Stimulated activated CD4-positive, alpha-beta T cell treated with anti-CD3 and anti-CD28 coated beads, Interleukin-2, amount 100 ng/mL, for 24 hours (primary cell): ENCODE data around the gene FSTL4.
"Not testable (repeated sequence)": the region's sequence is repeated elsewhere in the genome, so short reads cannot be mapped to it uniquely, and the experiment has no call there.

ENCODE experiments used
- DNase-seq, 2 donors: peaks; one replicate each; pipeline ENCODE4 v3.0.0-alpha.2; 2020

FSTL4 gene

DNA sequence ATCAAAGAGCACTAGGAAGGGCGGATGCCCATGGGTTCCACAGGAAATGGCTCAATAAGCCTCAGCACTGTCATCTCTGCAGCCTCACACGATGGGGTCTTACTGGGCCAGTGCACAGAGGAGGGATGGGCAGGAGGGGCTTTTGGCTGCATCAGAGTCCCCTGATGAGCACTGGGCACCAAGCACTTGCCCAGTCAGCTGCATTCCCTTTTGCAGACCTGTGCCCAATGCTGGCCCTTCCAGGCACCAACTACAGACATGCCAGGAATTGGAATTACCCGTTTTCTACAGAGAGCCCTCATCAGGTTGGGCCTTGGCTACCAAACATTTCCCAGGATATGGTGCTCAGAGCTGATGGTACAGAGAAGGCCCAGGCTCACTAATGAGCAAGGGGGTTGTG lies 378.1 kb downstream of the FSTL4 start:
- no peak for DNase-seq

- no peak for DNase-seq
Measured at GRCh38 chr5:133233616-133234015, 378.7 kb downstream of the FSTL4 start.

DNA sequence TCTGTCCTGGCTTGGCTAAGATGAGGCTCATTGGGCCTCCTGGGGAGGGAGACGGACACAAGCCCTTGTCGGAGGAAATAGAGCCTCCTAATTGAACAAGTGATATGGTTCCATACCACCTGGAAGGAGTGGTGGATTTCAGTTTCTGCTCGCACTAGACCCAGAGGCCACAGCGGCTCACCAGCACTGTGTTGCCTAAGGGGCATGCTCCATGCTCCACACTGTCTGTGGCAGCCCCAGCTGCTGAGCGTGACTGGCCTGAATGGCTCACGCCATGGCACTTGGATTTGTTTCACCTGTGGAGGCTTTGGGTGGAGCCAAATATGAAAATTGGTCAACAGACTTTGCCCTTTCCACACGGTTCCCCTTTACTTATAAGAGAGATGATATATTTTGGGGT lies 379.4 kb downstream of the FSTL4 start:
- DNase-seq: no peak

DNA sequence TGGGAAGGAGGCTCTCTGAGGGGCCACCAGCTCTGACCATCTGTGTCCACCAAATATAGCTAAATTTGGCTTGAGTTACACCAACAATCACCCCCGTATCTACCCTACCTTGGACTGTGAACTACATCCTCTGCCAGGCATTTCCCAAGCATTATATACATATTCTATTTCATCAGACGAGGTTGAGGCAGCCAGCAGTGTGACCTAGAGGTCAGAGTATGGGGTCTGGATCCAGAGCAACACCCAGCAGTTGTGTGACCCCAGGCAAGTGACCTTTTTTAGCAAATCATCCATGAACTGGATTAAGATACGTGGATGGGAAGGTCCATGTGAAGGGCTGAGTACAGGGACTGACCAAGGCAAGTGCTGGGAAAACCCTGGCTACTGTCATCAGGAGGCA lies 379.9 kb downstream of the FSTL4 start:
- no peak for DNase-seq

GRCh38 chr5:133232011-133232410 lies 380.3 kb downstream of the FSTL4 start:
- no peak for DNase-seq

DNA sequence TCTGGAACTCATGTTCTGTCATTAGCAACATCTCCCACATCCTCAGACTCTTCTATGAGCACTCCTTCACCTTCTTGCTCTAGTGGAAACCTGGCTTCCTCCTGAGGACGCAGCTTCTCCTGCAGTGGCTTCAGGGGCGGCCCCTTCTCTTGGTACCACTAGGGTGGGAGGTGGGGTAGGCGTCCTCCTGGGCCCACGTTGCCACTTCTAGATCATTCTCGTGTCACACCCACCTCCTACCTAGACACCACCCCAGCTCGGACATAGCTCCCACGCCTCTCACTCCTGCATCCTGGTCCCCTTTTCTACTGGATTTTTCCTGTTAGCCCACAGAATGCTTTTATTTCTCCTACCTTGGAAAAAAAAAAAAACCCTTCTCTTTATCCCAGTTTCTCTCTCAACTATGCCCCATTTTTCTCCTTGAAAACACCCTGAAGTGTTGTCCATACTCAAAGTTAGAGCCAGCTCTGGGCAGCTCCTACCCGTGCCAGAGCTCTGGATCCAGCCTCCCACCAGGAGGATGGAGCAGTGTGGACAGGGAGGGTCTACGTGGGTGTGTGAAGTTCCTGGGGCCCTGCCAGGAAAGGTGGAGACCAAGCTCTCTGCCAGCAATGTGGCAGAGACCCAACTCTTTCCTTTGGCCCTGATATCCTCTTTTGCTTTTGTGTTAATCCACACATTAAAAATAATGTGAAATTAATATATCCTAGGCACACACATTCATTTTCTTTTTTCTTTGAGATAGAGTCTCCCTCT lies 381.3 kb downstream of the FSTL4 start:
- no peak for DNase-seq

GRCh38 chr5:133229931-133230664 lies 382.2 kb downstream of the FSTL4 start:
- no peak for DNase-seq

GRCh38 chr5:133228316-133228715 lies 384.0 kb downstream of the FSTL4 start:
- no peak for DNase-seq

GRCh38 chr5:133227897-133228296 lies 384.4 kb downstream of the FSTL4 start:
- DNase-seq: no peak

DNA sequence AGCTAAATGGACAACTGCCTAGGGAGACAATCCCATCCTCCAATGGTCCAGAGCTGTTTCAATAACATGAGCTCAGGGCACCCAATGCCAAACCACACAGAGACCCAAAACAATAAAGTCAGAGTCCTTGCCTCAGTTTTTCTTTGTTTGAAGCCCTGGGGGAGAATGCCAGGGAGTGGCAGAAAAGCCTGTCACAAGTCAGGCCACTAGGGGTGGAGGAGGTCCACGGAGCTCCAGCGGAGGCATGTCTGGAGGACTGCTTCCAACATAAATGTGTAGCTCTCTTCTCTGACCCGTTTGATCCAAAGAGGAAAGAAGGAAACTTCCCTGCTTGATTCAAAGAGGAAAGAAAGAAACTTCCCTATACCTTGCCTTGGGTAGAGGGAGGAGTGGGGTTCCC lies 385.3 kb downstream of the FSTL4 start:
- no peak for DNase-seq

DNA sequence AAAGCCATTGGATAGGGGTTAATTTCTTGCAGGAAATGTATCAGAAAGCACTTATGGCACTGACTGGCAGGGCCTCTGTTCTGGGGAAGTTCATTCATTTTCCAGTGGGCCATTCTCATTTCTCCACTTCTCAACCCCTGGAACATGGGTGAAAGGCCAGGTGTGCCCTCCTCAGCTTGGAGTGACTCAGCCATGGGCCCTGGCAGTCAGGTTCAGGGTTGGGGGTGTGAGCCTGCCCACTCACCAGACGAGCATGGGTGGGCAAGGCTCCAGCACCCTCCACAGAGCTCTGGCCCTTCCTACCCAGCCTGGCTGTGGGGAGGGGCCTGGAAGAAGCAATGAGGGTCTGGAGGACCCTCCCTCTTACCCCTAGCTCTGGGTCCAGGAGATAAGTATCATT lies 386.2 kb downstream of the FSTL4 start:
- DNase-seq: no peak

- no peak for DNase-seq
Measured at GRCh38 chr5:133225671-133226152, 386.6 kb downstream of the FSTL4 start.

GRCh38 chr5:133222979-133223378 lies 389.4 kb downstream of the FSTL4 start:
- no peak for DNase-seq

DNA sequence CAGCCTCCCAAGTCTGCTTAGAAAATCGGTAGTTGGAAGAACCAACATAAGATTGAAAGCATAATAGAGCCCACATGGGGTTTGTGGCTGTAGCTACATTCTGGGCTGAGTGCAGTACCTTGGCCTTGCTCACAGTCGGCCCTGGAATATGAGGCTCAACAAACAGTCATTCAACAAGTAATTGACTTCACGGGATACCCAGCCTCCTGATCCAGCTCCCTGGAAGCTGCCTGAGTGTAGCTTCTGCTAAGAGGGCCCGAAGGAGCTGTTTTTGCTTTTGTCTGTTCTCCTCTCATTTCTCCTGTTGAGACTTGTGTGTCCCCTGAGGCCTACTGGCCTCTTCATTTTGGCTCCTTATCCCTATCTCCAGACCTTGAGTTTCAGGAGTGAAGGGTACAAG lies 389.8 kb downstream of the FSTL4 start:
- no peak for DNase-seq

DNA sequence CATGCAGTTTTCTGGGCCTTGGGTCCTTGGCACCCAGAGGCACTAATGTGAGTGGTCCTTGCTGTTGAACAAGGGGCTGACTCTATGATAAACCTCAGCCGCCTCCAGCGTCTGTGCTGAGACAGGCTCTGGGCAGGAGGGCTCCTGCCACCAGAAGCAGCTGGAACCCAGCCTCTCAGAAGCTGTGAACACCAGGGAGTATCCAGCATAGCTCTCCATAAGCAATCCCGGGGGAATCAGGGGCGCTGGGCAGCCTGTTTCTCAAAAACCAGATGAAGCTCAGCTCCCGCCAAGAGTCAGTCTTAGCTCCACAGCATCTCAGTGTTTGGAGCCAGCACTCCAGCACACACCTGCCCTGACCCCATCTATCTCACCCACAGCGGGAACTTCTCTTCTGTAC lies 390.3 kb downstream of the FSTL4 start:
- no peak for DNase-seq

GRCh38 chr5:133220851-133221674 lies 391.3 kb downstream of the FSTL4 start:
- no peak for DNase-seq

- DNase-seq: no peak
Measured at GRCh38 chr5:133219296-133219695, 393.0 kb downstream of the FSTL4 start.

DNA sequence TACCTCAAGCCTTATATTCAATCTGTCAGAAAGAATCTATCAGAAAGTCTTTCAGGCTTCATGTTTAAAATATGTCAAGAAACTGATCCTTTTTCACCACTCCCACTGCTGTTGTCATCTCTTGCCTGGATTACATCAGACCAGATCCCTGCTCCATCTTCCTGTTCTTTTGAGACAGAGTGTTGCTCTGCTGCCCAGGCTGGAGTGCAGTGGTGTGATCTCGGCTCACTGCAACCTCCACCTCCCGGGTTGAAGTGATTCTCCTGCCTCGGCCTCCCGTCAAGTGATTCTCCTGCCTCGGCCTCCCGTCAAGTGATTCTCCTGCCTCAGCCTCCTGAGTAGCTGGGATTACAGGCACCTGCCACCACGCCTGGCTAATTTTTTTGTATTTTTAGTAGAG lies 396.2 kb downstream of the FSTL4 start:
- not testable (repeated sequence) for DNase-seq

- no peak for DNase-seq
Measured at GRCh38 chr5:133214153-133214820, 398.1 kb downstream of the FSTL4 start.

DNA sequence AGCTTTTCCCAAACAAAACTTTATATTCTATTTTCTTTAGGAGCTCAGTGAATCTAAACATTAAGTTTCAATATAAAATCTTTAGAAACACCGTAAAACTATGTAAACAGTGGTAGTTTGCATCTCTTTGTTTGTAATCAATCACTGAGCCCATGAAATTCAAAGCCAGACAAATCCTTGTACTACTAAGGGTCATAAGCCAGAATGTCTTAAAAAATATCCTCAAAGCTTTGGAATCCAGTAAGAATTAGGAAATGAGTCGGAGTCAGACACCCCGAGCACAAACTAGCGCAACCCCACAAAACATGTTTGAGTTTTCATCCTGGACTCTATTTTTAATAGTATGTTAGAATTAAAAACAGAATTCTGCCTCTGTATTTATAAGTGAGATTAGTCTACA lies 406.7 kb downstream of the FSTL4 start:
- no peak for DNase-seq

DNA sequence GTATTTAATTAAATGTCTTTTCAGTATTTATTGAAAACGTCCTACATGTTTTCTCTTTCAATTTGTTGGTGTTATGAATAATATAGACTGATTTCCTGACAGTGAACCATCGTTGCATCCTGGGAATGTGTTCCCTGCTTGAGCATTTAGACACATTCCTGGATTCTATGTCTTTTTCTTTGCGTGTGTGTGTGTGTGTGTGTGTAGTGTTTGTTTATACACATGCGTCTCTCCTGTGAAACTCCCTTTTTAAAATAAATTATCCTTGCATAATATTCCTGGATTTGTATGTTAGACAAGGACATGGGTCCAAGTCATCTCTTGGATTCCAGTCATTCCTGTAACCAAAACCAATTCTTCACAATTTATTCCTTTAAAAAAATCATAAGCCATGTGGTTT lies 407.1 kb downstream of the FSTL4 start:
- no peak for DNase-seq

- DNase-seq: no peak
Measured at GRCh38 chr5:133203317-133204305, 408.7 kb downstream of the FSTL4 start.
